NCI-H748 treated with DMSO at 0.1 percent for 48 hours (cell line): ENCODE results near the gene PRKRIP1.
"Not testable (repeated sequence)": the region's sequence is repeated elsewhere in the genome, so short reads cannot be mapped to it uniquely, and the experiment has no call there.

Experiments
- DNase-seq: peaks from one replicate; lab custom pipeline; 2025; lab: John Stamatoyannopoulos, UW

Gene PRKRIP1, protein sequence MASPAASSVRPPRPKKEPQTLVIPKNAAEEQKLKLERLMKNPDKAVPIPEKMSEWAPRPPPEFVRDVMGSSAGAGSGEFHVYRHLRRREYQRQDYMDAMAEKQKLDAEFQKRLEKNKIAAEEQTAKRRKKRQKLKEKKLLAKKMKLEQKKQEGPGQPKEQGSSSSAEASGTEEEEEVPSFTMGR

DNA sequence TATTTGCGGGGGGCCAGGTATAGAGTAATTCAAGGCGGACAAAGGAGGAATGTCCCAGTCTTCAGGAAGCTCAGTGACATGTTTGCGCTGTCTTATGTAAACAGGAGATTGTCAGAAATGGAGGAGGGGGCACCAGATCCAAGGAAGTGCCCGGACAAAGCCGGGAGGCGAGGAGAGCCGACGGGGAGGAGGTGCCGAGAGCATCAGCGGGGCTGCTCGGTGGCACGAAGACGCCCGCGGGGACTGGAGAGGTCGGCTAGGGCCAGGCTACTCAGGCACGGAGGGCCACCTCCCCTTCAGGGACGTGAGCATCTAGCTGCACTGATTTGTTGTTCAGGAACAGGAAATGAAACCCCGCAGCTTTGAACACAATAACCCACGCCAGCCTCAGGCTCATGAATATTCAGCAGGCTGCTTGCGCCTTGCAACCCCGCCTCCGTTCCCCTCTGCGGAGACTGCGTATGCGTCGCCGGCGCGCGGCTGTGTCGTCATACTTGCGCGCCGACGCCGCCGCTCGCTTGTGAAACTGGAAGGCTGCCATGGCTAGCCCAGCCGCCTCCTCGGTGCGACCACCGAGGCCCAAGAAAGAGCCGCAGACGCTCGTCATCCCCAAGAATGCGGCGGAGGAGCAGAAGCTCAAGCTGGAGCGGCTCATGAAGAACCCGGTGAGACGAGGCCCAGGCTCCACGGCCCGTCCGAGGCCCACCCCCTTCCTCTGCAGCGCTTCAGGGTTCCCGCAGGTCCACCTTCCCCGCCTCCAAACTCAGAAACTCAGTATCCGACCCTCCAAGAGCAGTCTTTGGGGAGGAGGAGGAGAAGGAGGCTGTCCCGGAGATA is at the start of gene PRKRIP1:
Gene PRKRIP1, plus strand, starts transcription at position 491 of the 837 bp plus-strand sequence. Its CDS starts 49 bp downstream, at position 540.
- peak; percentile 88 for DNase-seq

DNA sequence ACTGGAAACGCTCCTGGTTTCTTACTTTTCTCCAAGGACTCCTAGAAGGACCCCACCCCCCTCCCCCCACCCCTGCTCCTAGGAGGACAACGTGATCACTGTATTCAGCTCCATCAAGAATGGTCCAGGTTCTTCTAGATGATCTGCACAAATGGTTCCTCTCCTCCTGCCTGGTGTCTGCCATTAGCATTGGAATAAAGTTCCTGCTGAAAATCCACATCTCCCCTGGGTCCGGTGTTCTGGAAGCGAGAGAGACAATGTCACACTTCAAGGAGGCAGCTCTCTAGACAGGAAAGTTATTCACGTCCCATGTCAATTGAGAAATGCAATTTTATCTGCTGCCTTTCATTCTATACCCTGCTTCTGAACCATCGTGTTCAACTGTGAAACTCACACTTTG is 49.2 kb upstream of the PRKRIP1 start:
- DNase-seq, result not testable (repeated sequence)

DNA sequence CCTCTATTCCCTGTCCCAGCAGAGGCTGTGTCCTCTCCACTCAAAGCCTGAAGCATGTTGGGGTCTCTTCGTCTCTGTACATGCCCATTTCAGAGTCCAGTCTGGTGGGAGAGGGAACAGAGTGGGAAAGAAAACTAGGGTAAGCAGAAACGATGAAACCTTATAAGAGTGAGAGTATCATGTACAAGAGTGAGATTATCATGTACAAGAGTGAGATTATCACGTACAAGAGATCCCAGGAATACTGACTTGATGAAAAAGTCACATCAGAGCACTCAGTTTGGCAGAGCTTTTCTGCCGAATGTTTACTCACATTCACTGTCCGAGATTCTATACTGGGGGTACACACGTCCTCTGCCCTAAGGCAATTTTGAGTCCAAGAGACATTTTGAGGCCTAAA is 39.8 kb upstream of the PRKRIP1 start, which contains the start of gene SPDYE6:
Gene SPDYE6, minus strand, starts transcription at position 101 of the 400 bp plus-strand sequence. CDS start 421 bp downstream, outside the sequence.
- not testable (repeated sequence) for DNase-seq

DNA sequence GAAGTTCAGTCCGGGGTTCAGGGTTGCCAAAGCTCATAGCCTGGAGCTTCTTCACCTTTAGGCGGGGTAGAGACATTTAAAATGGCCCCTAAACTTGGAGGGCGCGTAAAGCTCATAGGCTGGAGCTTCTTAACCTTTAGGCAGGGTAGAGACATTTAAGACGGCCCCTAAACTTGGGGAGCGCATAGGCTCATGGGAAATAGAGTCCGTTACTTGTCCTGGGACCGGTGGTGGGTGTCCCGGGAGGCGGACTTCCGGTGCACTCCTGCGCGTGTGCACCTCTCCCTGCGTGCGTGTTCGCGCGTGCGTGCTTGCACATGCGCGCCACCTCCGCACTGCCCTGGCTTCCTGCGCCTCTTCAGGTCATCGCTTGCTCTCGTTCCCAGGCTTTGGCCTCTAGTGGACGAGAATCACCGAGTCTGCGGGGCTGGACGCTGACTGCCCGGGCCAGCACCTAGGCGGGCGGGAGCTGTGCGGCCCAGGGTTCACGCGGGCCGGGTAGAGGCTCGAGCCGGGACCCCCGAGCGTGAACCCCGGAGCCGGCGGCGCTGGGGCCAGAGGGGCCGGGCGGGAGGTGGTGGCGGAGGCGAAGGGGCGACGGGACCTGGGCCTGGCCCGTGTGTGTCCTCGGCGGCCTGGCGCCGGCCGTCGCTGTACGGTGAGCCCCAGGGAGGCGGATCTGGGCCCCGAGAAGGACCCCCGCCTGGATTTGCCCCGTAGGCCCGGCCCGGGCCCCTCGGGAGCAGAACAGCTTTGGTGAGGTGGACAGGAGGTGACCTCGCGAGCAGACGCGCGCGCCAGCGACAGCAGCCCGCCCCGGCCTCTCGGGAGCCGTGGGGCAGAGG is 32.4 kb upstream of the PRKRIP1 start:
- peak; percentile 87 for DNase-seq

DNA sequence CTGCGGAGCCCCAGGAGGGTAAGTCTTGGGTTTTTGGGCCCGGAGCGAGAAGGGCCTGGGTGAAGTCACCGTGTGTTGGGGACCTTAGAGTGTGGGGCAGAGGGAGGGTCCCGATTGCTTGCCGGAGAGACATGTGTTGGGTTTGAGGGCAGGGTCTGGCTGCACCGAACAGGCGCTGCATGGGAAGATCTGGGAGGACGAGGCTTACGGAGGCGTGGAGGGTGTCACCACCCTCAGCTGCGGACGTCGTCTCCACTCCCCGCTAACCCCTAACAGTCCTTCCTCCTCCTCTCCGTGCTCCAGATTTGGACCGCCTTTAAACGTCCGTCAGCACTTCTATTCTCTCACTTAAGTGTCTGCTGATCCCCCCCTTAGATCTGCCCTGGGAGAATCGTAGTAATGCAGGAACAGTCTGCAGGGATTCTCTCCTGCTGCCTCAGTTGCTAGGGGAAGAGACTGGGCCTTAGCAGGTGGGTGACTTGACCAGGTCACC is 31.7 kb upstream of the PRKRIP1 start:
- not testable (repeated sequence) for DNase-seq

DNA sequence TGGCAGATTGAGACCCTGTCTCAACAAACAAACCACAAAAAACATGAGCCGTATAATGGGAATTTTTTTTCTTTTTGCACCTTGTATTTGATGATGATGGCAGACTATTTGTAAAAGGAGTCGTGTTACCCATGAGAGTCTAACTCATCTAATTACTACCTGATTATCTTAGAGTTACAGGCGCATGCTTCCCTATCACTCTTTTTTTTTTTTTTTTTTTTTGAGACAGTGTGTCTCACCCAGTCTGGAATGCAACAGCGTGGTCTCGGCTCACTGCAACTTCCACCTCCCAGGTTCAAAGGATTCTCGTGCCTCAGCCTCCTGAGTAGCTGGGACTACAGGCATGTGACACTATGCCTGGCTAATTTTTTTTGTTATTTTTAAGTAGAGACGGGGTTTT is 30.8 kb upstream of the PRKRIP1 start:
- not testable (repeated sequence) for DNase-seq

DNA sequence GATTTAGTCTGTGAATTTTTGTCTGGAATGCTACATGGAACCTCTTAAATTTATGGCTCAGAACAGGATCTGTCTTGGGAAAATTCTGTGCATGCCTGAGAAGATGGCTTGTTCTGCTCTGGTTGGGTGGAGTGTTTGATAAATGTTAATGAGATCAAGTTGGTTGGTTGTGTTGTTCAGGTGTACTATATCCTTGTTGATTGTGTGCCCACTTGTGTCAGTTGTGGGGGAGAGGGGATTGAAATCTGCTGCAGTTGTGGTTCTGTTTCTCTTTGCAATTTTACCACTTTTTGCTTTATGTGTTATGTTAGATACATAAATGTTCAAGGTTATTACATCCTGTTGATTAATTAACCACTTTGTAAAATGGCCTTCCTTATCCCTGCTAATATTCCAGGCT is 26.1 kb upstream of the PRKRIP1 start:
- DNase-seq, result not testable (repeated sequence)

DNA sequence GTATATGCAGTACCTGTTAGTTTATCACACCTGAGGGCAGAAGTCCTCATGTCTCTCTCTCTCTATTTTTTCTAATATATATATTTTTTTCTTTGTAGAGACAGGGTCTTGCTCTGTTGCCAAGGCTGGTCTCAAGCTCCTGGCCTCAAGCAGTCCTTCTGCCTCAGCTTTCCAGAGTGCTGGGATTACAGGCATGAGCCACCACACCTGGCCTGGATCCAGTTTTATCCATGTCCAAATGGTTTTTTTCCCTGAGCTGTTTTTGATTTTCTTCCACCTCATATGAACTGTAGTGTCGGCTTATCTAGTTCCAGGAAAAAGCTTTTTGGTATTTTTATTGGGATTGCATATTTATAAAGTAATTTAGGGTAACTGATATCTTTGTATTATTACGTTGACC is 23.4 kb upstream of the PRKRIP1 start:
- DNase-seq, result not testable (repeated sequence)

DNA sequence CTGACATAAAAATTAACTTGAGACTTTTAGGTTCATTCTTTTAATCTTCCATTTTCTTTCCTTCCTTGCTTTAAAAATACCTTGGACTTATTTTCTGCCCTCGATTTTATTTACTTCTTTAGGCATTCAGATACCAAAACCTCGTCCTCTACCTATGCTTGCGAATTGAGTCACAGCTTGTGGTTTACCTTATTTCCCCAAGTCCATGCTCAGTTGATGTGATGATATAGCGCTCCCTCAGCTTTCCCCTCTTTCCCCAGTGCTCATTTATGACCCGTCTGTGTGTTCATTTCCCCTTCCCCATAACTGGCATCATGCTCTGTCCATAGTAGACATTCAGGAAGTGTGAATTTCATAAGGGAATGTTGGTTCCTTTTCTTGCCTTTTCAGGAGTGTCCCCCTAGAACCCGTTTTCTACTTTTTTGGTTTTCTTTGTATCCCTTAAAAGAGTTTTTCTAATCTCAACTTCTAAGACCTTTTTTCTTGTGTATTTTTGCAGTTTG is 19.1 kb upstream of the PRKRIP1 start:
- no peak for DNase-seq

DNA sequence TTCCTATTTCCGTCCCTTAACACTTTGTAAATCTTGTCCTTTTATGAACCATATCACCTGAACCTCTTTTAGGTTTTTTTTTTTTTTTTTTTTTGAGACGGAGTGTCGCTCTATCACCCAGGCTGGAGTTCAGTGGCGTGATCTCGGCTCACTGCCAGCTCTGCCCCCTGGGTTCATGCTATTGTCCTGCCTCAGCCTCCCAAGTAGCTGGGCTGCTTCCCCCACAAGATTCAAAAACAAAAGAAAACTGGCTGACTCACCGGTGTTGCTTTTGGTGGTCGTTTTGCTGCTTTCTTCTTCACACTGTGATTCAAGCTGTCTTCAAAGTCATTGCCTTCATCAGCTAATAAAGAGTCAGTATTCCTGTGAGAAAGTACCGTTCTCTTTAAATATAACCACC is 15.3 kb upstream of the PRKRIP1 start:
- DNase-seq, result not testable (repeated sequence)

DNA sequence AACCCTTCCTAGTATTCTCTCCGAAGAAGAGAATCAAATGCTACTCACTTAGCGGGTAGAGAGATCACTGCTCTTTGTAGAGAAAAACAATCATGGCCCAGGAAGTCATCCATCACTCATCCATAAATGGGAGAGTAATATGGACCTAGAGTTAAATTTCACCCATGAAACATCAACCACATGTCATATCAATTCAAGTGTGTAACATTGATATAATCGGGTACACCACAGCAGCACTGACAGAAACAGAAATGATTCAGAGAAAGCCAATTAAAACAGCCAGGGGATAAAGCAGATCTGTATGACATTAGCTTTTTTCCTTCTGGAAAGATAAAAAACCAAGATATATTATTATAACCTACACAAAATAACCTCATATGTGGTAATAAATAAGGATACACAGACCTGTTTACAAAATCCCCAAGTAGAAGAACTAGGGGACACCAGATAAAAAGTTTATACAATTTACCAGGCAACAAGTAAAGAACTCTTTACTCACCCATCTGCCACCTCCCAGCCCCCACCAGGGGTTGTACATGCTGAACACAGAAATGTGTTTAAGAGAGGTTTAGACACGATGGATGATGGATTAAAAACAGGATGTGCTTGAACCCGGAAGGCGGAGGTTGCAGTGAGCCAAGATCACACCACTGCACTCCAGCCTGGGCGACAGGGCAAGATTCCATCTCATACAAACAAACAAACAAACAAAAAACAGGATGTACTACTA is 14.3 kb upstream of the PRKRIP1 start:
- not testable (repeated sequence) for DNase-seq

DNA sequence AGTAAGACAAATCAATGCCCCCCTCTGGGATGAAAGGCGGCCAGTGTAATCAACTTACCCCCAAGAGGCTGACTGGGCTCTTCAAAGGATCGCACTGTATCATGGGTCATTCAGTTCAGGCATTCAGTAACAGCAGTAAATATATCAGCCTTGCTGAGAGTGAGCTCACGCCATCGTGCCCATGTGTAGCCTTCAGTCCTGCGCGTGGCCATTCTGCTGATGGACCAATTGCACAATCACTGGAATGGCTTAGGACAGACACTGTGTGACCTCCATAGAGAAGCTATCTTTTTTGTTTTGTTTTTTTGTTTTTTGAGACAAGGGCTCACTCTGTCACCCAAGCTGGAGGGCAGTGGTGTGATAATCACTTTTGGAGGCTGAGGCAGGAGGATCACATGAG is 9.1 kb upstream of the PRKRIP1 start:
- no peak for DNase-seq

DNA sequence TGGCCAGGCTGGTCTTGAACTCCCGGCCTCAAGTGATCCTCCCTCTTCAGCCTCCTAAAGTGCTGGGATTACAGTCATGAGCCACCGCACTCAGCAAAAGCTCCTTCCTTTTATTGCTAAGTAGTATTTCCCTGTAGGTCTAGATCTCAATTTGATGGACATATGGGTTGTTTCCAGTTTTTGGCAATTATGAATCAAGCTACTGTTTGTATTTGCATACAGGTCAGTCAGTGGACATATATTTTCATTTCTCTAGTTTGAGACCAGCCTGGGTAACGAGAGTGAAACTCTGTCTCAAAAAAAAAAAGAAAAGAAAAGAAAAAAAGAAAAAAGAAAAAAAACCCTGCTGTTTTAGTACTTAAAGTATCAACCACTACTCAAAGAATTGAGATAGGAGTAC is 6.4 kb upstream of the PRKRIP1 start:
- no peak for DNase-seq

DNA sequence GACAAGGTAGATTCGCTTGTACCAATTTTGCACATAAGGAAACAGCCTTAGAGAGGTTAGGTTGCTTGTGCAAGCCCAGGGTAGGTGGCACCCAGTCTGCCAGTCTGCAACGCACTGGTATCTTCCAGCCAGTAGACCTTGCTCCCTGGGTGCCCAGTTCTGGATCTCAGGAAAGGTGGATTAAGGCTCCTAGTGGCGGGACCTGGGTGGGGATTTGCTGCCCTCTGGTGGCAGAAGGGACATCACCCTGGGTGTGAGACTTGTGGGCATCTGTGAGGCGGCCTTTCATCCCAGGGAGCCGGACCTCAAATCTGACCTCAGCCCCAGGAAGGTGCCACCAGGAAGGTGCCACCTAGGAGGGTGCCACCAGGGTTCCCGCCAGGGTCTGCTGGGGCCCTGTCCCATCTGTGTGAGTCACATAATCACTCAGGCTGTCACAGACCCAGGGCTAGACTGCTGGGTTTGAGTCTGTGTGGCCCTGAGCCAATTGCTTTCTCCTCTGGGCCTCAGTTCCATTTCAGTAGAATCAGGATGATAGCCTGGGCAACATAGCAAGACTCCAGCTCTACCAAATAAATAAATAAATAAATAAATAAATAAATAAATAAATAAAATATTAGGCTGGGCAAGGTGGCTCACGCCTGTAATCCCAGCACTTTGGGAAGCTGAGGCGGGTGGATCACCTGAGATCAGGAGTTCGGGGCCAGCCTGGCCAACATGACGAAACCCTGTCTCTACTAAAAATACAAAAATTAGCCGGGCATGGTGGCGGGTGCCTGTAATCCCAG is 5.3 kb upstream of the PRKRIP1 start:
- DNase-seq, result peak; percentile 40

DNA sequence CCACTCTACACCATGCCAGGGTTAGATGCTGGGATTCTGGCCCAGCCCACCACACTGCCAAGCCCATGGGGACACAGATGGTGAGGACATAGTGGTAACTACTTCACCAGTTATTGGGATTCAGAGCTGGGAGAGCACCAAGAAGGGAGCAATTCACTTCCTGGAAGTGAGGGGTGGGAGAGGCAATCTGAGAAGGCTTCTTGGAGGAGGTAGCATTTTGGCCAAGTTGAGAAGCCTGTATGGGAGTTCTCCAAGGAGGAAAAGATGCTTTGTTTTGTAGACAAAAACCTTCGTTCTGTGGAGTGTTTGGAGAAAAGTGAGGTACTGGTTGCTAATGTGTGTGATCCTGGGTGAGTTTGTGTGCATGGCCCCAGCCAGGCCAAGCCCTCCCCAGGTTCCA is 3.8 kb upstream of the PRKRIP1 start:
- no peak for DNase-seq

DNA sequence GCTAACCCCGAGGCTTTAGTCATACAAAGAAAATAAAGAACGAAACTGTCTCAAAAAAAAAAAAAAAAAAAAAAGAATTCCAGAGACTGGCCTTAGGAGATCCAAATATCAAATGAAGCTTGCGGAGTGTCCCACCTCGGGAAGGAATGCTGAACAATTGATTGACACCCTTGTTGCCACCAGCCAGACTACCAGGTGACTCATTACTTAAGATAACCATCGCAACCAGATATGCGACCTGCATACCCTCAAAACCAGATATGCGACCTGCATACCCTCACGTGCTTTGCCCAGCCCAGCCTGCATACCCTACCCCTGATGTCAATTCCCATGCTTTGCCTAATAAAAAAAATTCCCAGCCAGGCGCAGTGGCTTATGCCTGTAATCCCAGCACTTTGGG is 2.7 kb upstream of the PRKRIP1 start:
- DNase-seq, result no peak

DNA sequence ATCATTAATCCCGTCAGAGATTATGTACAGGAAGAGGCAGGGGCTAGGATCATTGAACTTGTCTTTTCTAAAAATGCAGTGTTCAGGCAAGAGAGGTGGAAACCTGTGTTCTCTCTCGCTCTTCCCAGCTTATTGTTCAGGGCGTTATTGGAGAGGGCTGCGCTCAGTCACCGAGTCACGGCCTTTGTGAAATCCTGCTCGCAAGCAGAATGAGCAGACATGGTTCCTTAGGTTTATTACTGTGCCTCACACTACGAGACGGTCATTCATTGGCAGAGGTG is 631 bp upstream of the PRKRIP1 start:
- DNase-seq, result no peak

DNA sequence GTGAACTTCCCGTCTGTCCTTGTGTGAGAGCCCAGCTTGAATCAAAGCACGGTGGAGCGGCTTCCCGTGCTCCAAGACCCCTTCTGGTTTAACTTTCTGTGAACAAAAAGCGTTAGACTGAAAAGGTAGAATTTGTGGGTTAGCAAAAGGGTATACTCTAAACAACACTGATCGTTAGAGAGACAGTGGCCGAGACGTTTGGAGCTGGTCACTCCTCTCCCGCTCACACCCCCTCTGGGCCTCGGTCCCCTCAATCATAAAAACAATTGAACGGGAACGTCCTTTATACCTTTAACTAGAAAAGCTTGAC is 502 bp downstream of the PRKRIP1 start:
- peak; percentile 27 for DNase-seq

DNA sequence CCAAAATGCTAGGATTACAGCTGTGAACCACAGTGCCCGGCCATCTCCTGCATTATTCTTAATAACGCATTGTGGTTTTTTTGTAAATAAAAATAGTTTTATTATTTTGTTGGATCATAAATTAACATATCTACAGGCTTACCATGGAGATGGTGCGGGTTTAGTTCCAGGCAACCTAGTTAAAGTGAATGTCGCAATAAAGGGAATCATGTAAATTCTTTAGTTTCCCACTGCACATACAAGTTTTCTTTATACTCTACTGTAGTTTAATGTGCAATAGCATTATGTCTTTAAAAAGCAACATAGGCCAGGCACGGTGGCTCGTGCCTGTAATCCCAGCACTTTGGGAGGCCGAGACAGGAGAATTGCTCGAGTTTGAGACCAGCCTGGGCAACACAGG is 2.4 kb downstream of the PRKRIP1 start:
- DNase-seq, result no peak

DNA sequence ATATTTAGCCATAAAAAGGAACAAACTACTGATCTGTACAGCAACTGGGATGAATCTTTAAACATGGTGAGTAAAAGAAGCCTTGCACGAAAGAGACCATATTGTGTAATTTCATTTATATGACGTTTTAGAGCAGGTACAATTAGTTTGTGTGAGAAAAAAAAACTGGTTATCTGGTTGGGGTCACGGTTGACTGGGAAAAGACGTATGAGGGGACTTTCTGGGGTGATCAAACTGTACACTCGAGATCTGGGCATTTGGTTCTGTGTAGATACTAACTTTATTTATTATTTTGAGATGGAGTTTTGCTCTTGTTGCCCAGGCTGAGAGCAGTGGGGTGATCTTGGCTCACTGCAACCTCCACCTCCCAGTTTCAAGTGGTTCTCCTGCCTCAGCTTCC is 4.2 kb downstream of the PRKRIP1 start:
- DNase-seq, result no peak

DNA sequence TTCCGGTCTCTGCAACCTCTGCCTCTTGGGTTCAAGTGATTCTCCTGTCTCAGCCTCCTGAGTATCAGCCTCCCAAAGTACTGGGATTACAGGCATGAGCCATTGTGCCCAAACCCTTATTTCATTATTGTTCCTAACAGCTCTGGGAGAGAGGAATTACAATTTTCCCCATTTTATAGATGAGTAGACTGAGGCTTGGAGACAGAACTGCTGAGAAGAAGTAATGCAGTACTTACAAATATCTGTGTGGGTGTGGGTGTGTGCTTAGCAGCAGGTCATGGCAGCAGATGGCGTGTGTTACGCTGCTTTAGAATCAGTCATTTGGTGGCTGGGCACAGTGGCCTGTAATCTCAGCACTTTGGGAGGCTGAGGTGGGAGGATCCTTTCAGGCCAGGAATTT is 7.4 kb downstream of the PRKRIP1 start:
- no peak for DNase-seq
